K562 (cell line): ENCODE data around the gene GLDC. TPM values are rescaled to one million over a fixed set of nuclear protein-coding genes. Genes with fewer than 3 reads are reported as not detected.

Source experiments
- ATAC-seq: fragments of 200-7000 bp; cut with Tn5 transposase; 3 replicates; pipeline ENCODE4 v1.9.1; 2020; ENCODE audit warnings: moderate library complexity
- BruUV-seq: library from RNA; stranded (reverse); fragments of 400-500 nt; replicated peaks from 2 replicates; lab custom pipeline; 2021; lab: Mats Ljungman, UMichigan
- CTCF ChIA-PET: fragments of 300-600 bp; formaldehyde crosslinking; extraction: SDS; loops from one replicate; lab custom pipeline; 2021; ENCODE audit warnings: low intra/inter-chr PET ratio; lab: Yijun Ruan, JAX
- POLR2A ChIA-PET: fragments of 300-600, 350-650 bp; sonication (Branson Sonifier 250); formaldehyde crosslinking; extraction: SDS; loops from one replicate; lab custom pipeline; 2021; ENCODE audit warnings: antibody characterized with exemption, inconsistent platforms; lab: Yijun Ruan, JAX
- DNase-seq, 4 experiments: peaks; one replicate each; pipeline versions ENCODE4 v3.0.0 to v3.0.0-alpha.2; 2011 to 2018; ENCODE audit warnings: low spot score in 3 of 4, mixed read lengths in 3 of 4; ENCODE audit errors: extremely low read depth in 1 of 4
- FAIRE-seq: peaks from 2 replicates; lab custom pipeline; 2011; peaks lifted over from hg19 to GRCh38; lab: Jason Lieb, UNC
- H2AFZ ChIP-seq: 2 replicates; pipeline ENCODE4 v1.6.0; 2011; ENCODE audit warnings: low read depth, low read length, control low read depth, inconsistent platforms
- H3K27ac ChIP-seq: fragments of 200-600 bp; 3 replicates; pipeline ENCODE4 v1.8.0; 2011; ENCODE audit warnings: low read depth, mild to moderate bottlenecking, control low read depth, inconsistent platforms, low read length, moderate library complexity, mixed read lengths; ENCODE audit errors: extremely low read depth
- H3K27me3 ChIP-seq, 2 experiments: fragments of 300-600 bp in 1 of 2; 2 replicates in 1 of 2; 3 replicates in 1 of 2; pipeline versions ENCODE4 v1.6.0 to v1.8.0; 2011; ENCODE audit warnings: inconsistent platforms in 2 of 2, low read length in 2 of 2, mild to moderate bottlenecking in 1 of 2, mixed read lengths in 1 of 2, moderate library complexity in 1 of 2; ENCODE audit not compliant: control insufficient read depth in 2 of 2, insufficient read depth in 2 of 2
- H3K36me3 ChIP-seq: fragments of 300-600 bp; 3 replicates; pipeline ENCODE4 v1.8.0; 2011; ENCODE audit warnings: mild to moderate bottlenecking, low read length, inconsistent platforms; ENCODE audit not compliant: control insufficient read depth, insufficient read depth
- H3K4me1 ChIP-seq, 2 experiments: fragments of 200-600 bp in 1 of 2; replicated peaks in 1 of 2; 2 replicates in 1 of 2; 3 replicates in 1 of 2; pipeline versions ENCODE4 v1.5.1 to v1.8.0; 2011; ENCODE audit warnings: inconsistent platforms in 2 of 2, low read length in 2 of 2, mild to moderate bottlenecking in 1 of 2, mixed read lengths in 1 of 2, moderate library complexity in 1 of 2; ENCODE audit not compliant: control insufficient read depth in 2 of 2, insufficient read depth in 2 of 2
- H3K4me2 ChIP-seq: 2 replicates; pipeline ENCODE4 v1.6.1; 2011; ENCODE audit warnings: low read length, control low read depth, inconsistent platforms, mixed read lengths; ENCODE audit not compliant: insufficient read depth
- H3K4me3 ChIP-seq: fragments of 200-600 bp; sonication (generic), shearing (Covaris generic); 2 replicates; pipeline ENCODE4 v1.5.1; 2016; ENCODE audit warnings: control low read depth, inconsistent platforms
- H3K79me2 ChIP-seq: fragments of 200-600 bp; 3 replicates; pipeline ENCODE4 v1.8.0; 2011; ENCODE audit warnings: low read length, inconsistent platforms; ENCODE audit not compliant: control insufficient read depth, insufficient read depth
- H3K9ac ChIP-seq, 2 experiments: 2 replicates each; pipeline versions ENCODE4 v1.6.0 to v1.6.1; 2011; ENCODE audit warnings: low read depth in 2 of 2, low read length in 2 of 2, control low read depth in 1 of 2, inconsistent platforms in 1 of 2, mild to moderate bottlenecking in 1 of 2, mixed read lengths in 1 of 2; ENCODE audit not compliant: insufficient read depth in 1 of 2
- H3K9me1 ChIP-seq: one replicate; pipeline ENCODE4 v1.6.0; 2011; ENCODE audit warnings: inconsistent platforms, mild to moderate bottlenecking, low read length, moderate library complexity; ENCODE audit not compliant: control insufficient read depth, insufficient read depth
- H3K9me3 ChIP-seq: replicated peaks from 2 replicates; pipeline ENCODE4 v1.5.1; 2011; ENCODE audit warnings: low read depth, low read length, inconsistent platforms; ENCODE audit not compliant: control insufficient read depth, insufficient read depth
- H4K20me1 ChIP-seq: replicated peaks from 2 replicates; pipeline ENCODE4 v1.6.1; 2011; ENCODE audit warnings: low read length, inconsistent platforms, mixed read lengths; ENCODE audit not compliant: control insufficient read depth, insufficient read depth
- CAMTA2 ChIP-seq: fragments of 250-450 bp; sonication (Bioruptor Pico); conservative IDR thresholded peaks from 2 replicates; pipeline ENCODE4 v1.5.1; 2022
- KDM5B ChIP-seq: fragments of 200-600 bp; sonication (generic); IDR thresholded peaks from 2 replicates; pipeline ENCODE4 v1.6.1; 2012; ENCODE audit warnings: low read depth, mild to moderate bottlenecking, moderate library complexity, low read length, control low read depth, inconsistent platforms; ENCODE audit not compliant: insufficient replicate concordance
- KHSRP ChIP-seq: fragments of 450-650 bp; IDR thresholded peaks from 2 replicates; pipeline ENCODE4 v1.6.1; 2017
- MEF2D ChIP-seq: conservative IDR thresholded peaks from 2 replicates; pipeline ENCODE4 v1.6.1; 2016; ENCODE audit warnings: low read depth, missing genetic modification characterization, missing compliant biosample characterization
- NFE2 ChIP-seq: IDR thresholded peaks from 2 replicates; pipeline ENCODE4 v1.6.1; 2014; ENCODE audit warnings: antibody characterized with exemption, low read depth
- OTX1 ChIP-seq: fragments of 450-650 bp; formaldehyde crosslinking; IDR thresholded peaks from 2 replicates; pipeline ENCODE4 v1.4.0; 2022; ENCODE audit warnings: mild to moderate bottlenecking
- RBM25 ChIP-seq: fragments of 200-400 bp; formaldehyde crosslinking; IDR thresholded peaks from 2 replicates; pipeline ENCODE4 v1.6.1; 2018; ENCODE audit warnings: low read length, low read depth, moderate library complexity; ENCODE audit not compliant: severe bottlenecking
- RUNX1 ChIP-seq: sonication (generic); IDR thresholded peaks from 2 replicates; pipeline ENCODE4 v1.6.1; 2016; ENCODE audit warnings: antibody characterized with exemption, low read depth
- TCFL5 ChIP-seq: fragments of 250-450 bp; sonication (Bioruptor Pico); conservative IDR thresholded peaks from 2 replicates; pipeline ENCODE4 v1.6.1; 2021; ENCODE audit warnings: mild to moderate bottlenecking, moderate library complexity, matching md5 sums
- ZNF316 ChIP-seq: fragments of 450-650 bp; IDR thresholded peaks from 2 replicates; pipeline ENCODE4 v1.6.1; 2016
- ZNF77 ChIP-seq: fragments of 250-450 bp; sonication (Bioruptor Pico); IDR thresholded peaks from 2 replicates; pipeline ENCODE4 v1.5.0; 2020
- ZNF778 ChIP-seq: fragments of 450-650 bp; formaldehyde crosslinking; IDR thresholded peaks from 2 replicates; pipeline ENCODE4 v1.4.0; 2020; ENCODE audit warnings: mild to moderate bottlenecking, moderate library complexity
- WGBS: fragments of 100-300 bp; shearing (Covaris generic); methylation state at CpG from one replicate; pipeline ENCODE4 v1.1.6; 2016; ENCODE audit warnings: low coverage, mixed read lengths; ENCODE audit not compliant: insufficient coverage; ENCODE audit errors: missing lambda C conversion rate; 5-methylcytosine and 5-hydroxymethylcytosine counted together
- in situ Hi-C: fragments of 300-500 bp; cut with MboI; formaldehyde crosslinking; loops from 4 replicates; pipeline ENCODE4 v1.15.0; 2018; ENCODE audit warnings: inconsistent platforms, mixed read lengths
- intact Hi-C: fragments of 100-400 bp; cut with micrococcal nuclease; formaldehyde crosslinking; loops from 2 replicates; pipeline ENCODE4 v1.14.2; 2022
- polyA plus RNA-seq, 8 experiments: library from polyadenylated mRNA; depleted of rRNA in 4 of 8; stranded (reverse) in 5 of 8; unstranded in 3 of 8; fragments of >200 nt; fragmentation: Nextera tagmentation in 2 of 8; fragmentation: Illumina TruSeq in 1 of 8; extraction: Ambion mirVana in 2 of 8; extraction: Trizol in 1 of 8; gene quantifications; 2 replicates each; pipeline versions ENCODE4 v1.2.1 to v1.2.3, GENCODE V29; 2011 to 2014; ENCODE audit warnings: inconsistent platforms in 1 of 8, missing spikeins in 1 of 8
- total RNA-seq, 7 experiments: library from RNA; depleted of rRNA in 6 of 7; stranded (reverse); fragments of >200 nt in 6 of 7; fragmentation: Illumina TruSeq in 2 of 7; extraction: Trizol in 2 of 7; gene quantifications; 2 replicates each; pipeline versions ENCODE4 v1.2.1 to v1.2.3, GENCODE V29; 2011 to 2021; ENCODE audit warnings: low replicate concordance in 1 of 7
- TF ChIP-seq, protein P1 (sequence below): sonication (generic); formaldehyde crosslinking; IDR thresholded peaks from 2 replicates; pipeline ENCODE4 v1.8.0; 2022; ENCODE audit warnings: mild to moderate bottlenecking, missing genetic modification reagents, borderline replicate concordance
- TF ChIP-seq, protein P2 (sequence below): sonication (generic); formaldehyde crosslinking; IDR thresholded peaks from 2 replicates; pipeline ENCODE4 v1.8.0; 2022; ENCODE audit warnings: mild to moderate bottlenecking, missing genetic modification reagents

GLDC gene
- total and polyA plus RNA-seq, 9 of the 15 experiments (the other 6 are each of a cell fraction or from before 2014, with no cell fraction given), result 0.03 to 0.27 (median 0.08) TPM; not detected in 6

DNA sequence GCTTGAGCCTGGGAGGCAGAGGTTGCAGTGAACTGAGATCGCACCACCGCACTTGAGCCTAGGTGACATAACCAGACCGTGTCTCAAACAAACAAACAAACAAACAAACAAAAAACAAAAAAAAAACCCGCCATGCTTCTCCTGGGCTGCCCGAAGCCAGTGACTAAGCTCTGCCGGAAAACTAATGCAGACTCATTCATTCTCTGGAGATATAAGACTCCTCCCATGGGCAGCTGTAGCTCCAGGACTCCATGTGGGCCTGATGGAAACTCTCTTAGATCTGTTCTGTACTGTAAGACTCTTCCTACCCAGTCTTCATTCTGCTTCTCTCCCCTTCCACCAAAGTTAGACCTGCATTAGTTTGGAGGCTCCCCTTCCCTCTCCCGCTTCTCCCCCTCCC is 11.1 kb downstream of the GLDC start:
- H3K9ac ChIP-seq, result peak overlapping the region in 1 of 2 experiments; percentile 52; a peak in 1 of 4 replicates
- no peaks in the 10 kb centered on the region for H3K79me2 ChIP-seq
- 33% methylated on average over 3 of the region's 7 CpGs for WGBS
- peak overlapping the region; percentile 51; the same call in 1 of the 2 replicates for H2AFZ ChIP-seq
- CTCF ChIA-PET, result interaction anchor here (0.6 kb wide), 1 partner anchor 231 kb away, joined by 3 read pairs; no protein-coding TSS in a partner anchor
- FAIRE-seq (no peak), ATAC-seq (peak; percentile 82)
- no peaks in the 10 kb centered on the region for H4K20me1 ChIP-seq
- H3K36me3 ChIP-seq, result no peaks in the 10 kb centered on the region
- TF ChIP-seq TCFL5 (CRISPR knock-in tag) (no peak), NFE2 (0 out of 2 replicates have a peak, but pooled peaks have one; percentile 15), MEF2D (tag) (no peak), ZNF316 (peak; percentile 22; the same call in 1 of the 2 replicates)
- TF ChIP-seq, all 486 proteins: peak for 2
- H3K4me3 ChIP-seq, result no peak overlapping the region
- peak in 3 of 4 experiments; percentile 11 to 26 (median 11) for DNase-seq
- no peaks in the 10 kb centered on the region for H3K9me1 ChIP-seq
- no peak overlapping the region for H3K27ac ChIP-seq
- H3K4me1 ChIP-seq, result no peaks in the 10 kb centered on the region; a peak in 1 of 5 replicates
- POLR2A ChIA-PET, result no interaction called here
- H3K4me2 ChIP-seq, result no peak overlapping the region
- intact Hi-C loops (no loop called here), in situ Hi-C loops (no loop called here)
- no TSS peak for BruUV-seq
- H3K9me3 ChIP-seq, result no peaks in the 10 kb centered on the region
- peaks cover 0 to 19% of the 10 kb centered on the region in 2 experiments; a peak in 1 of 5 replicates for H3K27me3 ChIP-seq

DNA sequence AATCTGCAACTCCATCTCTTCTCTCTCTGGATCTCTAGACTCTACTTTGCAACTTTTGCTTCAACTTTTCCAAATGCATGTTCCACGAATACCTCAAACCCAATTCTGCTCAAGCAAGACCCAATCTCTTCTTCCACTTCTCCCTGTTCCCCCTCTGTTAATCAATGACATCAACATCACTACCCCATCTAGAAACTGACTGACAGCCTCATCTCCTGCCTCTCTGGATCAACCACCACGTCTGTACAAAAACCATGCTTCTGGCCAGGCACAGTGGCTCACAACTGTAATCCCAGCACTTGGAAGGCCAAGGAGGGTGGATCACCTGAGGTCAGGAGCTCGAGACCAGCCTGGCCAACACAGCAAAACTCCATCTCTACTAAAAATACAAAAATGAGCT is 12.2 kb downstream of the GLDC start:
- FAIRE-seq (no peak), ATAC-seq (no peak), DNase-seq (no peak)
- ChIA-PET CTCF (no interaction called here), POLR2A (no interaction called here)
- H3K4me2 ChIP-seq, result no peak overlapping the region
- H3K4me3 ChIP-seq, result no peak overlapping the region
- H3K27ac ChIP-seq, result no peak overlapping the region
- in situ Hi-C loops (no loop called here), intact Hi-C loops (no loop called here)
- no peaks in the 10 kb centered on the region for H3K79me2 ChIP-seq
- no peaks in the 10 kb centered on the region for H3K9me1 ChIP-seq
- no peaks in the 10 kb centered on the region for H3K9me3 ChIP-seq
- H3K27me3 ChIP-seq, result peaks cover 0 to 19% of the 10 kb centered on the region in 2 experiments; a peak in 1 of 5 replicates
- no peaks in the 10 kb centered on the region; a peak in 1 of 5 replicates for H3K4me1 ChIP-seq
- WGBS, result 2% methylated on average over 3 of the region's 3 CpGs
- BruUV-seq, result no TSS peak
- no peaks in the 10 kb centered on the region for H3K36me3 ChIP-seq
- H4K20me1 ChIP-seq, result no peaks in the 10 kb centered on the region
- H3K9ac ChIP-seq, result no peak overlapping the region
- no peak overlapping the region for H2AFZ ChIP-seq
- TF ChIP-seq RBM25 (no peak), OTX1 (CRISPR knock-in tag) (no peak), ZNF77 (CRISPR knock-in tag) (no peak), RUNX1 (no peak), KDM5B (no peak), CAMTA2 (CRISPR knock-in tag) (no peak), ZNF778 (CRISPR knock-in tag) (no peak), KHSRP (no peak)
- TF ChIP-seq, protein P1, sequence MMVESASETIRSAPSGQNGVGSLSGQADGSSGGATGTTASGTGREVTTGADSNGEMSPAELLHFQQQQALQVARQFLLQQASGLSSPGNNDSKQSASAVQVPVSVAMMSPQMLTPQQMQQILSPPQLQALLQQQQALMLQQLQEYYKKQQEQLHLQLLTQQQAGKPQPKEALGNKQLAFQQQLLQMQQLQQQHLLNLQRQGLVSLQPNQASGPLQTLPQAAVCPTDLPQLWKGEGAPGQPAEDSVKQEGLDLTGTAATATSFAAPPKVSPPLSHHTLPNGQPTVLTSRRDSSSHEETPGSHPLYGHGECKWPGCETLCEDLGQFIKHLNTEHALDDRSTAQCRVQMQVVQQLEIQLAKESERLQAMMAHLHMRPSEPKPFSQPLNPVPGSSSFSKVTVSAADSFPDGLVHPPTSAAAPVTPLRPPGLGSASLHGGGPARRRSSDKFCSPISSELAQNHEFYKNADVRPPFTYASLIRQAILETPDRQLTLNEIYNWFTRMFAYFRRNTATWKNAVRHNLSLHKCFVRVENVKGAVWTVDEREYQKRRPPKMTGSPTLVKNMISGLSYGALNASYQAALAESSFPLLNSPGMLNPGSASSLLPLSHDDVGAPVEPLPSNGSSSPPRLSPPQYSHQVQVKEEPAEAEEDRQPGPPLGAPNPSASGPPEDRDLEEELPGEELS, result no peak
- TF ChIP-seq, protein P2, sequence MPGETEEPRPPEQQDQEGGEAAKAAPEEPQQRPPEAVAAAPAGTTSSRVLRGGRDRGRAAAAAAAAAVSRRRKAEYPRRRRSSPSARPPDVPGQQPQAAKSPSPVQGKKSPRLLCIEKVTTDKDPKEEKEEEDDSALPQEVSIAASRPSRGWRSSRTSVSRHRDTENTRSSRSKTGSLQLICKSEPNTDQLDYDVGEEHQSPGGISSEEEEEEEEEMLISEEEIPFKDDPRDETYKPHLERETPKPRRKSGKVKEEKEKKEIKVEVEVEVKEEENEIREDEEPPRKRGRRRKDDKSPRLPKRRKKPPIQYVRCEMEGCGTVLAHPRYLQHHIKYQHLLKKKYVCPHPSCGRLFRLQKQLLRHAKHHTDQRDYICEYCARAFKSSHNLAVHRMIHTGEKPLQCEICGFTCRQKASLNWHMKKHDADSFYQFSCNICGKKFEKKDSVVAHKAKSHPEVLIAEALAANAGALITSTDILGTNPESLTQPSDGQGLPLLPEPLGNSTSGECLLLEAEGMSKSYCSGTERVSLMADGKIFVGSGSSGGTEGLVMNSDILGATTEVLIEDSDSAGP (CRISPR knock-in tag), result no peak
